Mesenchymal stem cell (in vitro differentiated cells and primary cell): ENCODE results near the gene ZBTB16.

ENCODE experiments used
- DNase-seq: peaks from one replicate; pipeline ENCODE4 v3.0.0-alpha.2; 2013
- H2AFZ ChIP-seq: one replicate; pipeline ENCODE4 v1.6.1; 2013; ENCODE audit warnings: low read depth, mild to moderate bottlenecking, control low read depth, inconsistent platforms, low read length, moderate library complexity
- H2AK5ac ChIP-seq: 2 replicates; pipeline ENCODE4 v1.6.1; 2013; ENCODE audit warnings: low read length, moderate library complexity, mild to moderate bottlenecking, inconsistent platforms; ENCODE audit not compliant: severe bottlenecking
- H2BK120ac ChIP-seq: one replicate; pipeline ENCODE4 v1.6.1; 2013; ENCODE audit warnings: low read depth, mild to moderate bottlenecking, inconsistent platforms, low read length, moderate library complexity
- H2BK12ac ChIP-seq, 2 experiments: one replicate each; pipeline ENCODE4 v1.6.1; 2013; ENCODE audit warnings: inconsistent platforms in 2 of 2, low read length in 2 of 2, mild to moderate bottlenecking in 2 of 2, moderate library complexity in 2 of 2, control low read depth in 1 of 2
- H2BK15ac ChIP-seq: one replicate; pipeline ENCODE4 v1.6.1; 2013; ENCODE audit warnings: mild to moderate bottlenecking, low read depth, inconsistent platforms; ENCODE audit not compliant: poor library complexity, severe bottlenecking
- H2BK5ac ChIP-seq: 2 replicates; pipeline ENCODE4 v1.6.1; 2013; ENCODE audit warnings: low read depth, mild to moderate bottlenecking, low read length, control low read depth, inconsistent platforms; ENCODE audit not compliant: poor library complexity, severe bottlenecking
- H3K14ac ChIP-seq, 2 experiments: one replicate each; pipeline ENCODE4 v1.6.1; 2013; ENCODE audit warnings: inconsistent platforms in 2 of 2, low read length in 2 of 2, control low read depth in 1 of 2, mild to moderate bottlenecking in 1 of 2, moderate library complexity in 1 of 2
- H3K18ac ChIP-seq, 2 experiments: one replicate each; pipeline ENCODE4 v1.6.1; 2013; ENCODE audit warnings: inconsistent platforms in 2 of 2, low read length in 2 of 2, control low read depth in 1 of 2, low read depth in 1 of 2, mild to moderate bottlenecking in 1 of 2
- H3K23ac ChIP-seq, 2 experiments: one replicate each; pipeline ENCODE4 v1.6.1; 2013; ENCODE audit warnings: inconsistent platforms in 2 of 2, low read length in 2 of 2, mild to moderate bottlenecking in 2 of 2, moderate library complexity in 2 of 2, control low read depth in 1 of 2
- H3K27ac ChIP-seq: 2 replicates; pipeline ENCODE4 v1.5.1; 2013; ENCODE audit warnings: mild to moderate bottlenecking, moderate library complexity, low read length, control low read depth, inconsistent platforms; ENCODE audit not compliant: poor library complexity, severe bottlenecking
- H3K27me3 ChIP-seq, 2 experiments: 2 replicates each; pipeline versions ENCODE4 v1.6.1 to v1.7.0; 2013; ENCODE audit warnings: low read length in 2 of 2, mild to moderate bottlenecking in 2 of 2, moderate library complexity in 2 of 2, control low read depth in 1 of 2, inconsistent platforms in 1 of 2; ENCODE audit not compliant: control insufficient read depth in 1 of 2, insufficient read depth in 1 of 2
- H3K36me3 ChIP-seq, 2 experiments: 2 replicates each; pipeline versions ENCODE4 v1.6.1 to v1.7.0; 2013; ENCODE audit warnings: low read length in 2 of 2, control low read depth in 1 of 2, inconsistent platforms in 1 of 2, low read depth in 1 of 2, mild to moderate bottlenecking in 1 of 2; ENCODE audit not compliant: insufficient read depth in 2 of 2, control insufficient read depth in 1 of 2
- H3K4ac ChIP-seq, 2 experiments: one replicate each; pipeline ENCODE4 v1.6.1; 2013; ENCODE audit warnings: inconsistent platforms in 2 of 2, low read length in 2 of 2, mild to moderate bottlenecking in 2 of 2, moderate library complexity in 2 of 2, control low read depth in 1 of 2, low read depth in 1 of 2
- H3K4me1 ChIP-seq: 2 replicates; pipeline ENCODE4 v1.6.1; 2013; ENCODE audit warnings: low read depth, low read length, control low read depth; ENCODE audit not compliant: control insufficient read depth, insufficient read depth
- H3K4me2 ChIP-seq: 2 replicates; pipeline ENCODE4 v1.6.1; 2013; ENCODE audit warnings: low read length, mild to moderate bottlenecking, inconsistent platforms; ENCODE audit not compliant: poor library complexity, severe bottlenecking
- H3K4me3 ChIP-seq, 2 experiments: 2 replicates each; pipeline versions ENCODE4 v1.5.1 to v1.7.0; 2013; ENCODE audit warnings: low read length in 2 of 2, mild to moderate bottlenecking in 2 of 2, control low read depth in 1 of 2, low read depth in 1 of 2; ENCODE audit not compliant: insufficient read depth in 1 of 2
- H3K79me1 ChIP-seq: replicated peaks from 2 replicates; pipeline ENCODE4 v1.6.1; 2013; ENCODE audit warnings: mild to moderate bottlenecking, control low read depth, low read length, inconsistent platforms; ENCODE audit not compliant: poor library complexity, severe bottlenecking
- H3K9ac ChIP-seq: 2 replicates; pipeline ENCODE4 v1.7.0; 2013; ENCODE audit warnings: mild to moderate bottlenecking, low read length, moderate library complexity
- H3K9me3 ChIP-seq: 2 replicates; pipeline ENCODE4 v1.7.0; 2013; ENCODE audit warnings: mild to moderate bottlenecking, low read length; ENCODE audit not compliant: control insufficient read depth
- H4K8ac ChIP-seq: one replicate; pipeline ENCODE4 v1.6.1; 2013; ENCODE audit warnings: inconsistent platforms, mild to moderate bottlenecking, low read length, moderate library complexity
- H4K91ac ChIP-seq: one replicate; pipeline ENCODE4 v1.6.1; 2013; ENCODE audit warnings: mild to moderate bottlenecking, low read length, inconsistent platforms
- WGBS: methylation state at CpG from one replicate; pipeline ENCODE4 v1.1.7; 2013; ENCODE audit warnings: mixed read lengths; 5-methylcytosine and 5-hydroxymethylcytosine counted together

ZBTB16 gene

DNA sequence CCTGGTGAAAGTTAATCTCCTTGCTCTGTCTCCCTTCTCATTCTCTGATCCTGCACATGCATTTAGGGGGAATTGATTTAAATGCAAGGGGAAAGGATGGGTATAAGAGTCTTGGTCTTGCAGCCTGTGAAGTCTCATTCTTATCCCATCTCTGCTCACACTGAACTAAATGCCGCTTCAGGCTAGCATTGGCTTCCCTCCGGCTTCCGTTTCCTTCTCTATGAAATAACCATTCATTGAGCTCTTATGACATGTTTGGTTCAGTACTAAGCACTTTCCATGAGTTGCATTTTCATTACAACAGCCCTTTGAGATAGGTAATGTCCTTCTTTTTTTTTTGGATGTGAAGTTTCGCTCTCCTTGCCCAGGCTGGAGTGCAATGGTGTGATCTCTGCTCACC is 5.6 kb downstream of the ZBTB16 start:
- Histone ChIP-seq H3K18ac (no peak overlapping the region), H3K36me3 (no peaks in the 10 kb centered on the region), H4K8ac (no peak overlapping the region), H2BK12ac (no peak overlapping the region), H2BK120ac (no peak overlapping the region), H3K79me1 (no peaks in the 10 kb centered on the region), H3K14ac (no peak overlapping the region), H2AK5ac (no peak overlapping the region), H2BK5ac (no peak overlapping the region), H3K9ac (no peak overlapping the region), H3K9me3 (no peaks in the 10 kb centered on the region), H2BK15ac (no peak overlapping the region), H3K4me1 (peaks cover 13% of the 10 kb centered on the region), H3K4me3 (no peak overlapping the region), H3K27ac (no peak overlapping the region), H4K91ac (no peak overlapping the region), H3K4me2 (no peak overlapping the region), H2AFZ (no peak overlapping the region), H3K23ac (no peak overlapping the region), H3K4ac (no peak overlapping the region), H3K27me3 (peaks cover 55 to 61% of the 10 kb centered on the region in 2 experiments)
- 97% methylated on average over 3 of the region's 4 CpGs for WGBS
- DNase-seq: no peak

DNA sequence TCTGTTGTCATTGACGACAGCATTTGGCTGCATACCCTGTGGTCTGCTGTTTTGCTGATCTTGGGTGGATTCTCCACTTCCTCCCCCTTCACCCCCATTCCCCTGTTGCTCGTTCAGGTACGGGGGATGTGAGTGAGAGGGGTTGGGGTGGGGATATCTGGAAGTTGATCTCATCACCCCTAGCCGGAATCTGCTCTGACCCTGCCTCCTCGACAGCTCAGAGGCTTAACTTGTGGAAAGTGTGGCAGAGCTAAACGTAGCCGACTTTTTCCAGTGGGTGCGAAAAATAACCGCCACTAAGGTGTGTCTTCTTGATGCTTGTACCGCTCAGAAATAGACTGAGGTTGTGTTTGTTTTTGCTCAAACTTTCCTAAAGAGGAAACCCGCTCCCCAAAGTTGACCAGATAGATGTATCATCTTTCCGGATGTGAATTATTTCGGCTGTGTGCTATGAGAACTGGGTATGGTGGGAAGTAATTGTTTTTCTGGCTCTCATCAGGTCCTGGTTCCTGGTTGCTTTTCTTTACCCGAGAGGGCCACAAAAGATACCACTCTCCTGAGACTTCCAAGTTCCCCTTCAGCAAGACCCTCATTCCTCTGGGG is 6.6 kb downstream of the ZBTB16 start:
- no peak overlapping the region for H2AK5ac ChIP-seq
- no peak overlapping the region for H3K4me3 ChIP-seq
- no peak overlapping the region for H2BK12ac ChIP-seq
- H3K4me1 ChIP-seq: peaks cover 3% of the 10 kb centered on the region
- 91% methylated on average over 11 of the region's 14 CpGs for WGBS
- no peaks in the 10 kb centered on the region for H3K79me1 ChIP-seq
- no peak overlapping the region for H3K14ac ChIP-seq
- no peak overlapping the region for H3K4me2 ChIP-seq
- no peaks in the 10 kb centered on the region for H3K36me3 ChIP-seq
- H4K91ac ChIP-seq: no peak overlapping the region
- H4K8ac ChIP-seq: no peak overlapping the region
- no peak overlapping the region for H2BK5ac ChIP-seq
- H2BK120ac ChIP-seq: no peak overlapping the region
- H3K18ac ChIP-seq: no peak overlapping the region
- H3K23ac ChIP-seq: no peak overlapping the region
- no peak overlapping the region for H3K4ac ChIP-seq
- H3K27ac ChIP-seq: no peak overlapping the region
- H3K9me3 ChIP-seq: no peaks in the 10 kb centered on the region
- no peak overlapping the region for H2BK15ac ChIP-seq
- peaks cover 49 to 66% of the 10 kb centered on the region in 2 experiments for H3K27me3 ChIP-seq
- DNase-seq: no peak
- no peak overlapping the region for H3K9ac ChIP-seq
- no peak overlapping the region for H2AFZ ChIP-seq

DNA sequence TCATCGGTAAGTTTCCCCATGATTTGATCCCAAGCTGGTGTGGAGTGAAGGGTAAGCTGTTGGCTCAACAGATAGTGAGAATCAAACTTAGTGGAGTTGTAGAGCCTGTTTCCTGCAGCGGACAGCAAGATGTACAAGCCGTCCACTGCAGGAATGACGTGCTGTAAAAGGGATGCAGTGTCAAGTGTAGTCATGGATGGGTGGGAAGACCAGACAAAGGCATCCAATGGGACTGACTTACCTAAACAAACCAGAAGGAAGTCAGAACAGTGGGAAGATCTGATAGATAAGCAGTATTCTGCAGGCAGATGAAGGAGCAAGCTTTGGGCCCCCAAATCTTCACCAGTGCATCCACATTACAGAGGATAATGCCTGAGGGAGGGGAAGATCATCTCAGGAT is 8.8 kb downstream of the ZBTB16 start:
- Histone ChIP-seq H3K4me1 (no peaks in the 10 kb centered on the region), H3K27me3 (peaks cover 38 to 52% of the 10 kb centered on the region in 2 experiments), H3K4me3 (no peak overlapping the region), H3K14ac (no peak overlapping the region), H3K9ac (no peak overlapping the region), H4K8ac (no peak overlapping the region), H2BK15ac (no peak overlapping the region), H2AK5ac (no peak overlapping the region), H3K79me1 (no peaks in the 10 kb centered on the region), H3K9me3 (no peaks in the 10 kb centered on the region), H2BK12ac (no peak overlapping the region), H4K91ac (no peak overlapping the region), H3K23ac (no peak overlapping the region), H3K4me2 (no peak overlapping the region), H3K27ac (no peak overlapping the region), H3K18ac (no peak overlapping the region), H3K36me3 (no peaks in the 10 kb centered on the region), H2BK5ac (no peak overlapping the region), H2BK120ac (no peak overlapping the region), H3K4ac (no peak overlapping the region), H2AFZ (no peak overlapping the region)
- 89% methylated on average over 4 of the region's 4 CpGs for WGBS
- no peak for DNase-seq

DNA sequence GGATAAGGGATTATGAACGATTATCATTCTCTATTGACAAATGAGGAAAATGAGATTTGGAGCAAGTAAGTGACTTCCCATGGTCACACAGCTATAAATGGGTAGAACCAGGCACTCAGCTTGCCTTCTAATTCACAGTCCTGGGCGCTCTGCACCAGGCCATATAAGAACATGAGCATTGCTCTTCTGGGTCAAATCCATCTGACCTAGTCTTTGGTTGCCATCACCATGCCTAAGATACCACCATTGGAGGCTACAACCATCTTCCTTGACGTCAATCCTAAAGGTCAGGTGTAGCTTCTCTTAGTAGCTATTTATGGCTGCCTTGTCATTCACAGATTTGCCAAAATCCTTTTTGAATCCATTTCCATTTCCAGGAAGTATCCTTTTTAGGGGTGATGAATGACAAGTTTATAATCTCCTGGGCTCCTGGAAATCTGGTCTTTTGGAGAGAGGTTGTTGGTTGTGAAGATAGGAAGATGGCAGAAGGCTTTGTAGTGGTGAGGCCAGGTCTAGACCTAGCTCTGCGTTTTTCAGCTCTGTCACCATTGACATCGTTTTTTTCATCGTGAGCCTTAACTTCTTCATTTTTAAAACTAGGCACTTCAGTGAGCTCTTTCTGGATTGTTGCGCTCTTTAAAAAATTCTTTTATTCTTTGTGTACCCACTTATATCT is 11.1 kb downstream of the ZBTB16 start:
- H2BK5ac ChIP-seq: no peak overlapping the region
- no peak overlapping the region for H2BK12ac ChIP-seq
- H2BK15ac ChIP-seq: no peak overlapping the region
- peaks cover 33 to 36% of the 10 kb centered on the region in 2 experiments for H3K27me3 ChIP-seq
- no peaks in the 10 kb centered on the region for H3K4me1 ChIP-seq
- 98% methylated on average over 6 of the region's 7 CpGs for WGBS
- no peak overlapping the region for H3K18ac ChIP-seq
- no peaks in the 10 kb centered on the region for H3K36me3 ChIP-seq
- no peak overlapping the region for H2BK120ac ChIP-seq
- H3K4me2 ChIP-seq: no peak overlapping the region
- DNase-seq: no peak
- H3K27ac ChIP-seq: no peak overlapping the region
- no peak overlapping the region for H3K23ac ChIP-seq
- H2AFZ ChIP-seq: no peak overlapping the region
- no peak overlapping the region for H3K4ac ChIP-seq
- no peak overlapping the region for H3K9ac ChIP-seq
- H3K4me3 ChIP-seq: no peak overlapping the region
- no peak overlapping the region for H4K91ac ChIP-seq
- no peak overlapping the region for H2AK5ac ChIP-seq
- no peak overlapping the region for H3K14ac ChIP-seq
- no peaks in the 10 kb centered on the region for H3K9me3 ChIP-seq
- no peak overlapping the region for H4K8ac ChIP-seq
- no peaks in the 10 kb centered on the region for H3K79me1 ChIP-seq
